HL-60/S4 treated with phorbol 12-myristate 13-acetate at 8.2 ng/mL for 4 days and 3 days (cell line): ENCODE data around the gene ZBP1.

Source experiments
- in situ Hi-C: fragments of 300-500 bp; cut with MboI; formaldehyde crosslinking; loops from 2 replicates; pipeline ENCODE4 v1.15.0; 2022; ENCODE audit warnings: low sequenced_read_pairs

The ZBP1 gene

DNA sequence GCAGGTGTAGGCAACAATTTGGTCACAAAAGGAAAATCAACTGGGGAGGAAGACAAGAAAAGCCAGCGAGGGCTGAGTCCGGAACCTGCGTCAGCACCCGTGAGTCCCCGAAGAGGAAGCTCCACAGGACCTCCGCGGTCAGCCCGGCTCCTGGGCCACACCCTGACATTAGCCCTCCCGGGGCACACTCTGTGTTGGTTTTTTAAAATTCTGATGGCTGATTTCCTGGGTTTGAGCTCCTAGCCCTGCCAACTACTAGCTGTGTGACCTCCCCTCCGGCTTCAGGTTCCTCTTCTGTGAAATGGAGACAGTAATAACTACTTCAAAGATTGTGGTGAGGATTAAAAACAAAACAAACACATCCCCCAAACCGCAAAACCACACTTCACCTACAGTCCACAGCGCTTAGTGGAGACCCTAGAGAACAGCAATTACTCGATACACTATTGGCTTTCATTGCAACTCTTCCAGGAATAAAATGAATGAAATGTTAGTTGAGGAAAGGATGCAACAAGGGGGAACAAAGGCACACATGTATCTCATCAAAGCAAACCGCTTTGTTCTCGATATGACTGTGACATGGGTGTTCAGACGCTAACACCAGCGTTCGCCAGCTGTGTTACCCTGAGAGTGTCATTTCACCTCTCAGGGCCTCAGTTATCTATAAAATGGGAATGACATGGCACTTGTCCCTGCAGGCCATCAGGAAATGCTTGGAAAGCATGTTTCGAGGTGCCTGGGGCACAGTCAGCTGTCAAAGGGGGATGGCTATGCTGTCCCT is 985 bp downstream of the ZBP1 start:
- in situ Hi-C loops = no loop called here

DNA sequence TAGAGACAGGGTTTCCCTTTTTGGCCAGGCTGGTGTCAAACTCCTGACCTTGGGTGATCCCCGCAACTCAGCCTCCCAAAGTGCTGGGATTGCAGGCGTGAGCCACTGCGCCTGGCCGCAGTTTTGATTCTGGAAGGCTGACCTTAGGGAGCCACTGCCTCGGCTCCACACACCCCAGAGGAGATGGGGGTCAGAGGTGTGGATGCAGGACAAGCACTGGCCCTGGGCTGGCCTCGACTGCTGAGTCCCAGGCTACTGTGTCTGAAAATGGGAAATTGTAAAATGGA is 1.5 kb downstream of the ZBP1 start:
- in situ Hi-C loops = no loop called here

DNA sequence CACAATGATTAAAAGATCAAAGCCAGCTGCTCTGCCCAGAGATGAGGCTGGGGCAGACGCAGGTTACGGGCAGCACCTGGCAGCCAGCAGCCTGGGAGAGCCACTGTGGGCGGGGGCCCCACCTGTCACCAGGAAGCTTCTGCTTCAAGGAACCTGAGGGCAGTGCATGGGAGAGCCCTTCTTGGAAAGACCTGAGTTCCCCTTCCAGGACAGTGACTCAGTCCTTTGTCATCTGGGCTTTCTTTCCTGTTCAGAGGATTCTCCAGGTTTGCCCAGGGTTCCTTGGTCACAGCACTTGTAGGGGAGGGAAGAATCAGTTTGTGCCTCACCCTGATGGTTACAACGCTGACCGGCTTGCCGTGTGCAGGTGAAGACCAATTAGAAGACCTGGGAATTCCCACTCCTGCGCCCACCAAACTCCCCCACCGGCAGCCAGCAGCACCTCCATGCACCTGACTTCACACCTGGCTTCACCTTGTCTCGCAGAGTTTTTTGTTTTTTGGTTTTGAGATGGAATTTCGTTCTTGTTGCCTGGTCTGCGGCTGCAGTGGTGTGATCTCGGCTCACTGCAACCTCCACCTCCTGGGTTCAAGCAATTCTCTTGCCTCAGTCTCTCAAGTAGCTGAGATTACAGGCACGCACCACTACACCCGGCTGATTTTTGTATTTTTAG is 2.0 kb downstream of the ZBP1 start:
- in situ Hi-C loops = no loop called here

DNA sequence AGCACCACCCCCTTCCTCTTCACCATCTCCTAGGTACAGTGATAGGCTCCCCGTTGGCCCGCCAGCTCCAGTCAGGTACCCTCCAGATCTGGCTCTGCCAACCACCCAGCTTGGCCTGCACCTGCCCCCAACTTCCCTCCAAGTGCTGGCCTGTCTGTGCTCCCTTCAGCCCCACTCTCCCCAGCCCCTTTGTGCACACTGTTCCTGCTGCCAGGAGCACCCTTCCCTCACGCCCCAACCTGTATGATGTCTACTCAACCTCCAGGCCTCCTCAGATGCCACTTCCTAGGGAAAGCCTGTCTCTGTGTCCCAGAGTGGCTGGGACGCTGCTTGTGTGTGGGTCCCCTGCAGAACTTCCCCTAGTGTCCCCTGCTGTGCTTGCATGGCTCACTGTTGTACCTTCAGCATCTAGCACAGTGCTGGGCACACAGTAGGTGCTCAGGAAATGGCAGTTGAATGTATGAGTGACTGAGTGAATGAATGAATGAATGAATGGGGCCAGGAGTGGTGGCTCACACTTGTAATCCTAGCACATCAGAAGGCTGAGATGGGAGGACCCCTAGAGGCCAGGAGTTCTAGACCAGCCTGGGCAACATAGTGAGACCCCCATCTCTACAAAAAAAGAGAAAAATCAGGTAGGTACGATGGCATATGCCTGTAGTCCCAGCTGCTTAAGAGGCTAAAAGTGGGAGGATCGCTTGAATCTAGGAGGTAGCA is 3.0 kb downstream of the ZBP1 start:
- in situ Hi-C loops = no loop called here

DNA sequence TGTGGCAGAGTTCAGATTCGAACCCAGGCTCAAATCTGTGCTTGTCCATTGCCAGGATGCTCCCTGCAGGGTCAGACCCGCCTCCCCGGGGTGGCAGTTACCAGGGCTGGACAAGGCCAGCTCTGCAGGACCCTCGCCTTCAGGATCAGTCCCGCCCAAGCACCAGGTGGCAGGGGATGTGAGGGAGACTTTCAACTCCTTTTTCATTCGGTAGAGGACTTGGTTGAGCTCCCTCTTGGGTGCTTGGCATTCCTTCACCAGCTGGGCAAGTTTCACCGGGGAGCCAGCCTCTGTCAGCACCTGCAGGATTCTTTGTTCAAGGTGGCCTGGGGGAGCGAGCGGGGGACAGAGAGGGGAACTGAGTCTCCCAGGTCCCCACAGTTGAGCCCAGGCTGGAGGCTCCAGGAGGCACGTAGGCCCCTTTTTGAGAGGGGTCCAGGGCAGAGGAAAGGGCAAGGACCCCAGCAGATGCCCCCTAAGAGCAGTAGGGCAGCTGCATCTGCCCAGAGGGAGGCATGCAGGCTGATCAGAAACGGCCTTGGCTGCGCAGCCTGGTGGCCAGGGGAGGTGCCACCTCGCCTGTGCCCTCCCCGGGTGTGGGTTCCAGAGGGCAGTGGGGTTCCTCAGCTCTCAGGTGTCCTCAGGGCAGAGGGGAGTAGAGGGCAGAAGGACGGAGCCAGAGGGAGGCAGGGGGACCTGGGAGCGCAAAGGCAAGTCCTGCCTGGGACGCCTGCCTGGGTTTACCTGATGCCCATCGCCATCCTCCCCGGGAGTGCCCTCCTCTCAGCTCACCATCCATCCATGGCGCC is 3.9 kb downstream of the ZBP1 start:
- in situ Hi-C loops = no loop called here

DNA sequence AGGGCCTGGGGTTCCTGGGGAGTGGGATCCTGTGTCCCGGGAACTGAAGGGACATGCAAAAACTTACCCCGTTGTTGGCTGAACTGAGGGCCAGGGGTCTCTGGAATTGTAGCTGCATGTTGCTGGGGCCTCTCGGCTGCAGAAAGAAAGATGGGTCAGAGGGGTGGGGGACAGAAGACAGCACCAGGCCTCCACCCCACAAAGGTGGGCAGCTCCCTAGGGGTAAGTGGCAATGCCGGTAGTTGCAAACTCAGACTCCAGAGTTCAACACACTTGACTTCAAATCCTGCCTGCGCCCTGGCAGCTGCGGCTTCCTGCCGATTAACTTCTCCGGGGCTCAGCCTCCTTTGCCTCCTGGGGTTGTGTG is 4.8 kb downstream of the ZBP1 start:
- in situ Hi-C loops = no loop called here

DNA sequence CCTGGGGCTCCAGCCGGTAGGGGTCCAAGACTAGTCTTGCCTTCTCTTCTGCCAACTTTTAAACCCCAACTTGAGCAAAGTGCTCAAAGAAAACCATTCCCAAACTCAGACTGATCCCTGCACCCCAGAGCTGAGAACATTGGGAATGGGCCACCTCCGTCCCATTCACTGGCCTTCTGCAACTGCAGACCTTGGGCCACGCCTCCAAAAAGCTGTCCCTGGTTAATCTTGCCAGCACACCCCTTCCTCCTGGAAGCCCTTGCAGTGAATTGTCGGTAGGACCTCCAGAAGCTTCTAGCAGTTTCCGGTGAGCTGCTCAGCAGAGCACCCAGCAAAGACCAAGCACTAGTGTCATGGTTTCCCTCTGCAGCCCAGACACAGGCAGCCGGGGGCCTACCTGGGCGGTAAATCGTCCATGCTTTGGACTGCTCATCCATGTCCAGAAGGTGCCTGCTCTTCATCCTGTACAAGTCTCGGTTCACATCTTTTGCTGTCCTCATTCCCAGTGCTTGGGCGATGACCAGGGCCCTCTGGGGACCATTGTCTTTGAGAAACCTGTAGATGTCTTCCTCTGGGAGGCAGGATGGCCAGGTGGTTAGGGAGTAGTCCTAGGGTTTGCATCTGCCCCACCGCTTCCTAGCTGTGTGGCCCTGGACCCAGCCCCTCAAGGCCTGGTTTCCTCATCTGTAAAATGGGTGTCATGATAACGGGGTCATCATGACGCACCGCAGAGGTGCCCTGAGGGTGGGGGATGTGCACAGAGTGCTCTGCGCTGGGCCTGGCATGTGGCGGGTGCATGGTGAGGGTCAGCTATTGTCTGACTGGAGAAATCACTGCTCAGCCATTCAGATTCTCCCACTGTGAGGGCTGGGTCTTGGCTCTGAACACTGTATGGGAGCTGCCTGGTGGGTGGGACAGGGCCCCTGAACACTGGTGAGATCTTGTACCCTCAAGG is 5.5 kb downstream of the ZBP1 start:
- in situ Hi-C loops = no loop called here

DNA sequence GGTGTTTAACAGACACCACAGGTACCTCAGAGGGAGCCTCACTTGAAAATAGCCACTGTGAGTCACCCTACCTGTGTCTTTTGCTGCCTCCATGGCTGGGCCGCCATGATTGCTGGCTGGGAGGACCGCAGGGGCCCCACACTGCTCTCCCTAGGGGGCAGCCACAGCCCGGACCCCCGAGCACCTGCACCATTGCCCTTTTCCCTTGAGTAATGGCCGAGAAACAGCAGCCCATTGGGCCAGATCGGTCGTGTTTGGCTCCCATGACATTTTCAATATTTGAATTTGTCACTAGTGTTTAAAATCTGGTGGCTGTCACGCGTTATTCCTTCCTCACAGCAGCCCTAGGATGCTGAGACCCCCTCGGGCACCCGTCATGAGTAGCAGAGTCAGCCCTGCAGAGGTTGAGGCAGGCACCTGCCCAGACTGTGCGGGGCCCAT is 6.7 kb downstream of the ZBP1 start:
- in situ Hi-C loops = no loop called here

DNA sequence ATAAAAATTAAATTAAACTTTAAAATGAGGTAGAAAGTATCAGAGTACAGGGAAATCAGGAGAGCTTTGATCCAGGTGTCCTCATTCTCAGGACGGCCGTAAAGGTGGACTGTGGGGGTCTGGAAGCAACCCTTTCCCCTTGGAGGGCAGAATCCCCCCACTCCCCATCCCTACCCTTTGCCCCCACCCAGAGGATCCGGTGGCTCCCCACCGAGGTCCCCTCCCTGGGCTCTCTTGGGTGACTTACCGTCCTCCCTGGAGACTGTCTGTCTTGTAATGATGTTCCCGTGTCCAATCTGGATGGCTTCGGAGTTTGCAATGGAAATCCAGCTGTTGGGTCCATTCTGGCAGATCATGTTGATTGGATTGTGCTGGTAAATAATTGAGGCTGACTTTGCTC is 7.3 kb downstream of the ZBP1 start:
- in situ Hi-C loops = no loop called here

DNA sequence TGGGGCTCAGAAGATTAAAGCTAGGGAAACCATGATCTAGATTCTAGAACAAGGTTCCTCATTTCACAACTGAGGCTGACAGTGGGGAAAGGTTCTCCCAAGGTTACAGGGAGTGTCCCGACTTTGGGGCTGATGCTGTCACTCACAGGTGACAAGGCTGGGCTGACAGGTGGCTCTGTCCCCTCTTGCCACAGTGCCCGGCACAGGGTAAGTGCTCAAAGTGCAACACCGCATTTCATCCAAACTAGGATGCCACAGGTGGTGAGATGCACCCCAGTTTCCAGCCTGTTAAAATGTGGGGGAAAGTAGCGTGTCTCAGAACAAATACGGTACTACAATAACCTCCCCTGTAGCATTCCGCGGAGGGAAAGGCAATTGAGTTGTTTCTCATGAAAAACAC is 7.8 kb downstream of the ZBP1 start:
- in situ Hi-C loops = no loop called here

DNA sequence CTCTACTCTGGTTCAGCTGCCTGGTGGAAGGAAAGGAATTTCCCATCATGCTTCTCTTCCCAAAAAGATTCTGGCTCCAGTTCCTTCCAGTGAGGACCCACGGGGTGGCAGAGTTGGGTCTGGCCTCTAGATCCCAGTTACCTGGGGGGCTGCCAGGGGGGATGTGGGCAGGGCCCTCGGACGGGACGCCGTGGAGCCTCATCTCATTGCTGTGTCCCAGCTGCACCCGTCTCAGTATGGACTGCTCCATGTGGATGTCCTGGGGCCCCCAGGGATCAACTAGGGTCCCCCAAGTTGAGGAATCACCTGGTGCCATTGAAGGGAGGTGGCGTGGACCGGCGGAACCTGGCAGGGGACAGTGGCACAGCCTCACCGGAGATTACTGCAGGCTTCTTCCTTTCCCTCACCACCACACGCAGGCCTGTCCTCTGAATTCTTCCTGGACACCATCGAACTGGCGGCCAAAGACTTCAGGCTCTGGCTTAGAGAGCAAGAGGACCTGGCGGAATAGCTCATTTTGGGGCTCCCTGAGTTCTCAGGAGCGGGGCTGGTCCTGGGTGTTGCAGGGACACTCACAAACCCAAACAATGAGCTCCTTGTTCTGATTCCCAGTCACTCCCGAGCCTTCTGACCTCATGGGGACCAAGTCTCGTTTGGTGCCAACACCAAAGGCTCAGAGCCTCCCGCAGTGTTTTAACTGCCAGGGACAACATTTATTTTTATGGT is 8.5 kb downstream of the ZBP1 start:
- in situ Hi-C loops = no loop called here

DNA sequence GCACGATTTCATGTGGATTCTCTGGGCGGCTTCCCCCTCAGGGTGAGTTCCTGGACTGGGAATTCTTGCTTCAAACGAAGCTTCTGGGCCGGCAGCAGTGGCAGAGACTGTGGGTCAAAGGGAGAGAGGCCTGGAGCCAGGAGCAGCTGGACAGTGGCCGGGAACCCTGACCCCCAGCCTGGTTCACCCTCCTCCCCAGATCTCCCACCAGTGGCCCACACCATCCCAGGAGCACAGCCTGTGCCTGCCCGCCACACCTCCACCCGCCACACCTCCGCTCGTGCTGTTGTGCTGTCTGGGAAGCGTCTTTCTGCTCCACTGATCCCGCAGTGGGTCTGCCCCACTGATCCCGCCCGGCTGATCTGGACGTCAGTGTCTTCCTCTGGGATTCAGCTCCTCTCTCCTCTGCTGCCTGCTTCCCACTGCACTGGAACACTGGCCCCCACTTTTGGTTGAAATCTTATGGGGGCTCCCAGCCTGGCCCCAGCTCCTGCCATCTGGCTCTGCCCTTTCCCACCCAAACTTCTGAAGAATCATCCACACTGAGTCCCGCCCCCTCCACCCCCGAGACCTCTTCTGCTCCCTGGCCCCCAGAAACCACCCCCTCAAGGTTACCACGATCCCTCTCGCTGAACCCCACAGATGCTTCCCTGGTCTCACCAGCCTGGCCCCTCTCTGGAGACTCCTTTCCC is 9.8 kb downstream of the ZBP1 start:
- in situ Hi-C loops = no loop called here

DNA sequence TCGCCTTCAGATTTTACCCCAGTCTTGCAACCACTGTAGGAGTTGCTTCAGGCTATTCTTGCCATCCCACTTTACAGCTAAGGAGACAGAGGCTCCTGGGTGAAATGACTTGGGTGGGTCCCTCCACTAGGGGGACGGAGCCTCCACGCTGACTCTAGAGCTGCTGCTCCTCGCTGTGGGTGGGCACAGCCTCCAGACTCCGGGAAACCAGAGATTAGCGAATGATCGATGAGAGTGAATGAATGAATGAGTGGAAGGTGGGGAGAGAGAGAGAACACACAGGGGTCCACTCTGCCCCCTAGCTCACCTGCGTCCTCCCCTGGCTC is 10.4 kb downstream of the ZBP1 start:
- in situ Hi-C loops = no loop called here

DNA sequence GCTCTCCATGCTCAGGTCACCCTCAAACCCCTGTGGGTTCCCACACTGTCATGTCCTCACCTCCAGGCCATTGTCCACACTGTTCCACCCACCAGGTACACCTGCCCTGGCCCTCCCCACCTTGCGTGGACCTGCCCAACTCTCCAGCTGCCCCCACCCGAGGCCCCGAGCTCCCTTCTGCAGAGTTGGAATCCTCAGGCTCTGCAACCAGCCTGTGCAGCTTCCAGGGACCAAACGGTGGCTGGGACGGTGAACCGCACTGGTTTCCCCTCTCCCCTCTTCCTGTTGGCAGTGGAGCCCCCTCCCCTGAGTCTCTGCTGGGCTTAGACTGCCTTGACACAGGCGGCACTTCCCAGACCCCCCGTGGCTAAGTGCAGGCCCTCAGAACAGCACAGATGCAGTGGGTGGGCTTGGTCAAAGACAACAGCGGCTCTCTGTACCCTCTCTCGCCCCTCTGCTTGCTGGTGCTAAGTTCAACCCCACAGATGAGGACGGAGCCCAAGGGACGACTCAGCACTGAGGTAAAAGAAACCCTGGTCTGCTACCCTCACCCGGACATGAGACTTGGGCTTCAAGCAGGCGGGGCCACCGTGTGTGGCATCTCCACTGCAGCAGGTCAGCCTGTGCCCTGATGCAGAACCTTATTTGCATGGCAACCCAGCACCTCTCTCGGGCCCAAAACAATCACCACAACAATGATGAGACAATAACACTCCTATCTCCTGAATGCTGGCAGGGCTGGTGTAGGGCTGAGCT is 11.0 kb downstream of the ZBP1 start:
- in situ Hi-C loops = no loop called here

DNA sequence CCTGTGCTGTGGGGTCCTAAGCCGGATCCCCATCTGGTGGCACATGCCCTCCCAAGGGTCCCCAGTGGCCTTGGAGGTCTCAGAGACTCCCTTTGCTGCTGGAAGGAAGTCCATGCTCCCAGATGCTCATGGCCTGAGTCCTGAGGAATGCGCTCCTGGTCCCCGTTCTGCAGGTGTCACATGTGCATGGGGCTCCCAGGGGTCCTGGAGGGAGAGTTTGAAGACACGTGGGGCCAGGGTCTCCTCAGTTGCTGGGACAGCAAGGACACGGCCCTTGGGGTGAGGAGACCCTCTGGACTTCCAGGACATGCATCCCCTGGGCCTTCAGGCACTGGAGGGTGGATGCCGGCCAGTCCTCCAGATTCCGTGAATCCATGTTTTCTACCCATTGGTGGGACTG is 11.7 kb downstream of the ZBP1 start:
- in situ Hi-C loops = no loop called here

DNA sequence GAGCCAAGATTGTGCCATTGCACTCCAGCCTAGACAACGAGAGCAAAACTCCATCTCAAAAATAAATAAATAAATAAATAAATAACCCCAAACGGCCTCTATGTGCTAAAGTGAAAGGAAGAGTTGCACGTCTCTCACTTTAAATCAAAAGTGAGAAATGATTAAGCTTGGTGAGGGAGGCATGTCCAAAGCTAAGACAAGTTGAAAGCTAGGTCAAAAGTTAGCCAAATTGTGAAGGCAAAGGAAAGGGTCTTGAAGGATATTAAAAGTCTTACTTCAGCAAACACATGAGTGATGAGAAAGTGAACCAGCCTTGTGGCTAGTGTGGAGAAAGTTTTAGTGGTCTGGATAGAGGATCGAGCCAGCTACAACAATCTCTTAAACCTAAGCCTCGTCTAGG is 14.3 kb downstream of the ZBP1 start:
- in situ Hi-C loops = no loop called here

DNA sequence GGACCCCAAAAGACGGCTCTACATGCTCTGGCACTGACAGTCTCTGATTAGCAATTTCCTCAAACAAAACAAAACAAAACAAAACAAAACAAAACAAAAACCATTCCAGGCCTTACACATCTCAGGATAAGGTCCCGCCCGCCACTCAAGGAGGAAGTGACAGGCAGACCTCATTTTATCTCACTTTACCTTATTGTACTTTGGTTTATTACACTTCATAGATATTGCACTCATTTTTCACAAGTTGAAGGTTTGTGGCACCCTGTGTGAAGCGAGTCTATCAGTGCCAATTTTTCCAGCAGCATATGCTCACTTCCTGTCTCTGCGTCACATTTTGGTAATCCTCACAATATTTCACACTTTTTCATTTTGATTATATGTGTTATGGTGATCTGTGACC is 15.2 kb downstream of the ZBP1 start:
- in situ Hi-C loops = no loop called here

DNA sequence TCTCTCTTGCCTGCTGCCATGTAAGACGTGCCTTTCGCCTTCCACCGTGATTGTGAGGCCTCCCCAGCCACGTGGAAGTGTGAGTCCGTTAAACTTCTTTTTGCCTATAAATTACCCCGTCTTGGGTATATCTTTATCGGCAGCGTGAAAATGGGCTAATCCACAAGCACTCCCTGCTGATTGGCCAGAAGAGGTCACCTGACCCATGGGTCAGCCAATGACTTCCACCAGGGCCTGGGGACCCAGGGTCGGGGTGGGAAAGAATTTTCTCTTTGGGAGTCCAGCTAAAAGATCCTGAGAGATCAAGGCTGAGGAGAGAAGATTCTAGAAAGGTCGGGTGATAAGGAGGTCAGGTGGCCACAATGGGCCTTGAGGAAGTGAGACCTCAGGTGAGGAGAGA is 17.1 kb downstream of the ZBP1 start:
- in situ Hi-C loops = no loop called here

DNA sequence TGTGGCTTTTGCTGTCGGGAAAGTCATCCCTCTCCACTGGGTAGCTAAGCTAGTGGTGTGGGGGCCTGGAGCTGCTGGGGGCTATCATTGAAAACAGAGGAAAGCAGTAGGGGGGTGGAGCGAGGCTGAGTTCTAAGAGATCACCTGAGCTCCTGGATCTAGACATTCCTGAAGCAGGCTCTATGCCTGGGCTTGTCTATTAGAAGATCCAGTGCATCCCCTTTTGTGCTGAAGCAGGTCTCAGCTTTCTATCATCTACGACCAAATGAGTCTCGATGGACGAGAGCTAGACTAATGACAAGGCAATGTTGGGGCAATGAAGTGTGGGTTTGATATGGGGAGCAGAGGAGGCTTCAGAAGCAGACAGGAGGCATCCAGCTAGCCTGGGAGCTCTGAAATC is 18.5 kb downstream of the ZBP1 start:
- in situ Hi-C loops = no loop called here
